NCI-H2081 treated with DMSO at 0.1 percent for 48 hours (cell line): Measurements from ENCODE around the gene YWHAH.
"Not testable (repeated sequence)": the region's sequence is repeated elsewhere in the genome, so short reads cannot be mapped to it uniquely, and the experiment has no call there.

Experiments
- DNase-seq: peaks from one replicate; lab custom pipeline; 2025; lab: John Stamatoyannopoulos, UW

YWHAH gene

DNA sequence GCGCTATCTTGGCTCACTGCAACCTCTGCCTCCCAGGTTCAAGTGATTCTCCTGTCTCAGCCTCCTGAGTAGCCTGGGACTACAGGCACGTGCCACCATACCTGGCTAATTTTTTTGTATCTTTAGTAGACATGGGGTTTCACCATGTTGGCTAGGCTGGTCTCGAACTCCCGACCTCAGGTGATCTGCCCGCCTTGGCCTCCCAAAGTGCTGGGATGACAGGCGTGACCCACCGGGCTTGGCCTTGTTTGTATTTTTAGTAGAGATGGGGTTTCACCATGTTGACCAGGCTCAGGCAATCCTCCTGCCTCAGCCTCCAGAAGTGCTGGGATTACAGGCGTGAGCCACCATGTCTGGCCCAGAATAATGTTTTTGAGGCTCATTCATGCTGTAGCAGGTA is 37.6 kb downstream of the YWHAH start:
- not testable (repeated sequence) for DNase-seq

DNA sequence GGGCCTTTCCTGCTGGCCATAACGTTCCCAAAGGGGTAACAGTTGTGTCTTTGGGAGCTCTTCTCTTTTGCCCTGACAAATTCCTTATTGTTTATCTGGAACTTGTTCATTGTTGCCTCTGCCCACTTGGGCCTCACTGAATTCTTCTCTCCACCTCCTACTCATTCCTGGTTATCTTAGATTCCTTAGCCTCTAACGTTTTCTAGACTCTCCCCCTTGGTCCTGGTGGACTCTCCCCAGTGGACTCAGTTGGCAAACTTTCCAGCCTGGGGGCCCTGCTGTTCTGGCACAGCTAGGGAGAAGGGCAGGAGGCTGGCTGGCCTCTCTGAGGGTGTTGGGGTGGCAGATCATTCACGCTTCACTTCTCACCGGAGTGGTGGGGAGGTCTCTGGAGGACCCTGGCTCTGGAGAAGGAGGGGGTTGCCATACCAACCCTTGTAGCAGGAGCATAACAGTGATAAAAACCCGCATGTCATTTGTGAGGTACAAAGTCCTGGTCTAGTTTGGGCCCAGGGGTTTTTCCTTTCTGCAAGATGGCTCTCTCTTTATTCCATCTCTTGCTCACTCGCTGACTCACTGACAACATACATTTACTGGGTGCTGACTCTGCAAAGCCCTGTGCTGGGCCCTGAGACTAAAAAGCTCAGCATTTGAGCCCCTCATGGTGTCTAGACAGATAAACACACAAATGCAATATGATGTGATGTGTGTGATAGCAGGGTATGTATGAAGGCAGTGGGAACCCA is 39.7 kb downstream of the YWHAH start:
- DNase-seq: no peak

DNA sequence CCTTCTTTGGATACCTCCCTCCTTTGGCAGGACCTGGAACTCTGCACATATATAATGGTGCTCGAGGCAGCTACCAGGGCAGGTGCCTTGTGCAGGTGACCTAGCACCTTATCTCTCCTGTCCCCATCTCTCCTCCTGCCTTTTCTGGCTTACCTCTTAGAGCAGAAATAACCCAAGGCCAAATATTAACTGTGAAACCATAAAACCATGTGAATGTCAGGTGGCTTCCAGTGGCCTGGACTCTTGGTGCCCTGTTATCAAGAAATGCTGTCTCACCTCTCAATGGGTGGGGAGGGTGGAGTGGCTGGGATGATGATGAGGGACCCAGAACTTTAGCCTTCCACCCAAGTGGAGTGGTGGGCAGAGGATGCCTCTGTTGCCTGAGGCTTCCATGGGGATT is 42.9 kb downstream of the YWHAH start:
- DNase-seq: no peak

DNA sequence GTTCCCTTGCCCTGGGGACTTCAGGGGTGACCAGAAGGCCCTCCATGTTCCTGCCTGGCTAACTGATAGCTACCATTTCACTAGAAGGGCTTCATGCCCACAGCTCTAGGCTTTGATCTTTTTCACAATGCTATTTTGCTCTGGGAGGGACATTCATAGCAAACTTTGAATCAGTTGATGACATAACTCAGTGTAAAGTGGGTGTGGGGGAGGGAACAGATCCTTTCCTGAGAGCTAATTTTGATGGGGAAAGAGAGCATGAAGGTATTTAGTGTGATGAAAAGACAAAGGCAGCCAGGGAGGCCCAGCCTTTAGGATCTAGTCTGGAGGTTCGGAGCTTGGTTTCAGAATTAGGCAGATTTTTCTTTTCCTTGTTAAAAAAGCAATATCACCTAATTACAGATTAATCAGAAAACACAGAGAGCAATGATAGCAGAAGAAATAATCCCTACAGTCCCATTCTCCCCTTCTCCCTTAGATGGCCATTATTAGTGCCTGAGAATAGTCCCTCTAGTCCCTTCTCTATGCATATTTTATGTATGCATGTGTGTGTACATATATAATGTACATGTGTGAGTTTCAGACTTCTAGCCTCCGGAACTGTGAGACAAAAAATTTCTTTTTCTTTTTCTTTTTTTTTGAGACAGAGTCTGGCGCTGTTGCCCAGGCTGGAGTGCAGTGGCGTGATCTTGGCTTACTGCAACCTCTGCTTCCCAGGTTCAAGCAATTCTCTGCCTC is 46.9 kb downstream of the YWHAH start:
- DNase-seq: no peak

DNA sequence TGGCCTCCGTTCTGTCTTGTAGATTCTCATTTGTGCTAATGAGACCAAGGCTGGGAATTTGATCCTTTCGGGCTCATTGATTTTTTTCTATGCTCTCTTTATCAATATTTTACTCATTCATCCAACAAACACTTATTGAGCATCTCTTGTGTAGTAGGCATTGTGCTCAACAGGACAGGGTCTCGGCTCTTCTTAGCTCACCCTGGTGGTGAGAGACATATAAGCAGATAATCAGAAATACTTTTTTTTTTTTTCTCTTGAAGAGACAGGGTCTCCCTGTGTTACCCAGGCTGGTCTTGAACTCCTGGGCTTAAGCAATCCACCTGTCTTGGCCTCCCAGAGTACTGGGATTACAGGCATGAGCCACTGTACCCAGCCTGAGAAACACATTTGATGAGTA is 50.7 kb downstream of the YWHAH start:
- DNase-seq: no peak

DNA sequence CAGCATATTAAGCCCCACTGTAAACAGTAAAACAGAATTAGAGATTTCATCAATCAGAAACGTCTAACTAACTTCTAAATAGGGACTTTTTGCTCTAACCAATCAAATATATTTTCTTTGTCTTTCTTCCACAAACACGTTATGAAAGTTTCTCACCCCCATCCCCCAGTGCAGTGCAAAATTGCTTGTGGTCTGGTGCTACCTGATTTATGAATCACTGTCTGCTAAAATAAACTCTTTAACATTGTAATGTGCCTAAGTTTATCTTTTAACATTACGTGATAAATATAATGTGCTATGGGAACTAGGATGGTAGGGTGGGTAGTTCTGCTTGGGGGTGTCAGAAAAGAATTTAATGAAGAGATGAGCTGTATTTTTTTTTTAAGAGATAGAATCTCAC is 51.5 kb downstream of the YWHAH start:
- no peak for DNase-seq

DNA sequence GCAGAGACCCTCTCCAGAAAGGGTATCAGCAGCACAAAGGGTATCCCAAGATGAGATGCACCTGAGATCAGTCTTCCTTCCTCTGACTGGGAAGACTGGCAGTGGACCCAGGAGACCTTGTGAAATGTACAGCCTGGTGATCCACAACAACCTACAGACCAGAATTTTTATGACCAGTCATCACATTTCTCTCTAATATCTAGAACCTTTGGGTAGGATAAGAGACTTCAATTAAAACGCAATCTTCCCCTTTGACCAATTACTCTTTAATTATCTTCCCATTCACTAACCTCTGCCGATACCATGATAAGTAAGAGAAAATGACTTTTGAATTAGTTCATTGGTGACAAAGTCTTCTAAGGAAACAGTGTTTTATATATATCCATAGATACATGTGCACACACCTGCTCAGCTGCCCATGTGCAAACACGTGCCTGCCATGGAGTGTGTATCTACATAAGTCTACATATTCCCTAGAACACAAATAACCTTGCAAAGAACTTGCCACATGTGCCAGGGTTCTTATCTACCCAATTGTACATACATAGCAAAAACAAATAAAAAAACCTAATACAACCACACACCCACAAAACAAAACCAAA is 54.5 kb downstream of the YWHAH start:
- DNase-seq: no peak

DNA sequence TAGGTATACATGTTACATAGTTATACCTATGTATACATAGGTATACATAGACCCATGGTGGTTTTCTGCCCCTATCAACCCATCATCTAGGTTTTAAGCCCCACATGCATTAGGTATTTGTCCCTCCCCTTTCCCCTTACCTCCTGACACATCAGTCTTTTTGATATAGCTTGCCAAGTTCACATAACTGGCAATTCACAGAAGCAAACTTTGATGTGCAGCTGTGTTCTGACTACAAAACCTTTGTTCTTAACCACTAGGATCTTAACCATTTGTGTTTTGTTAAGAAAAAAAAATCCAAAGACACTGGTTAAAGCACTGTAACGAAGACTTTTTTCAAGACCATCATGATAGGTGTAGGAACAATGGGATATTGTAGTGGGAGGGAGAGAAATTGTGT is 55.8 kb downstream of the YWHAH start:
- DNase-seq: no peak

DNA sequence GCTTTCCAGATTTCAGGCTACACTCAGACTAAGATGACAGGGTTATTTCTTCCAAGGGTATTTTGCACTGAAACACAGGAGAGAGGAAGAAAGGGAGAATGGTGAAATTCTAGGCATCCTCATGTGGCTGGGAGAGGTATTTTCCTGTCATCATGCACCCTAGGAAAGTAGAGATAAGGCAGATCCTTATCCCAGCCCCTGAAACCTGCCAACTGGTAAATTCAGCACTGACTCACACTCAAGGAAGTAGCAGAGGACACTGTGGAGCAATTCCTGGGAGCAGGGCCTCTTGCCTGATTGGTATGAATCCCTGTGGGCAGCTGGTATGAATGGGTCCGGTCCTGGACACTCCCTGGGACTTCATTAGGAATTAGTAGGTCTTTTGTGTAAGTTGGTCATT is 61.1 kb downstream of the YWHAH start:
- DNase-seq: no peak
